ENCODE measurements around the gene PFKFB1.
"Not testable (repeated sequence)": the region's sequence is repeated elsewhere in the genome, so short reads cannot be mapped to it uniquely, and the experiment has no call there.

Gene PFKFB1

DNA sequence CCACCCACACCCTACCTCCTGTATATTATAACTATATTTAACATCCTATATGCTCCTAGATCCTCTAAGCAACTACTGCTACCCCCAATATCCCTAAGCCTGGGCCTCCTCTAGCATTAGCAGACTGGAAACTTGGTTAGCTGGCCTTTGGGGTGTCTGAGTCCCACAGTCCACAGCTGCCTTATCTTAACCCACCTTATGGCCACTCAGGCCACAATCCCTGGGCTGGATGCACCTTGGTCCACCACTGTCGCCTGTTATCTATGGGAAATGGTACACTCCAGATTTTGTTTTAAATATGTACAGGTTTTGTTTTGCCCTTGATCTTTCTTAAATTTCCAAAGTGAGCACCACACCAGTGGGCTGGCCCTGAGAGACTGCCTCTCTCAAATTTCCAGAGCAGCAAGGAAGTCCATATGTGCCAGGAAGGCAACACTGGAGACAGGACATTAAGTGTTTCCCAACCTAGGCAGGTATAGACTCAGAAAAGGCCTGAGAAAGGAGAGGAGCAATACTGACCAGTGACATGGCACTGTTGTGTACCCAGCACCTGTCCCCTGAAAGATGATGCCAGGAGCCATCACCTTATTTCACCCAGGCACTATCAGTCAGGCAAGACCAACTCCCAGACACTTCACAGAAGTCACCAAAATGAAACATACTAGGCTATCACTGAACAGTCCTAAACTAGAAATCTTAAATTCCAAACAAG lies 921 bp downstream of the PFKFB1 start:
- no peak for DNase-seq

DNA sequence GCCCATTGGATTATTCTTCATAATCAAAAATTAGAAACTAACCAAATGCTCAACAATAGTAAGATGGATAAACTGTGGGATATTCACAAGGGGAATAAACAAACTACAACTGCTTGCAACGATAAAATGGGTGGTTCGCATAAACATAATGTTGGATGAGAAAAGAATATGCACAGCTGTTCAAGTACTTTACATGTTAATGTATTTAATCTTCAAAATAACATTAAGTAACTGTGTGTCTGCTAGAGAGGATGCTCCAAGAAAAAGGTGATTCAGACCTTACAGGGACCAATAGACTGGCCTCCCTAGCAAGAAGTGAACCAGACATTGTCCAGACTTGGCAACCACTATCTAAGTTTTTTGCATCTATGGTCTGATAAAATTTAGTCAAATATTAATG lies 2.3 kb downstream of the PFKFB1 start:
- no peak for DNase-seq

DNA sequence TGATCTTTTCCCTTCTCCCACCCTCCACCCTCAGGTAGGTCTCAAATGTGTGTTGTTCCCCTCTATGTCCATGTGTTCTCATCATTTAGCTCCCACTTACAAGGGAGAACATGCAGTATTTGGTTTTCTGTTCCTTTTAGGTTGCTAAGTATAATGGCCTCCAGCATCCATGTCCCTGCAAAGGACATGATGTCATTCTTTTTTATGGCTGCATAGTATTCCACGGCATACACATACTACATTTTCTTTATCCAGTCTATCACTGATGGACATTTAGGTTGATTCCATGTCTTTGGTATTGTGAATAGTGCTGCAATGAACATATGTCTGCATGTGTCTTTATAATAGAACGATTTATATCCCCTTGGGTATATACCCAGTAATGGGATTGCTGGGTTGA lies 10.7 kb downstream of the PFKFB1 start:
- DNase-seq: not testable (repeated sequence)

DNA sequence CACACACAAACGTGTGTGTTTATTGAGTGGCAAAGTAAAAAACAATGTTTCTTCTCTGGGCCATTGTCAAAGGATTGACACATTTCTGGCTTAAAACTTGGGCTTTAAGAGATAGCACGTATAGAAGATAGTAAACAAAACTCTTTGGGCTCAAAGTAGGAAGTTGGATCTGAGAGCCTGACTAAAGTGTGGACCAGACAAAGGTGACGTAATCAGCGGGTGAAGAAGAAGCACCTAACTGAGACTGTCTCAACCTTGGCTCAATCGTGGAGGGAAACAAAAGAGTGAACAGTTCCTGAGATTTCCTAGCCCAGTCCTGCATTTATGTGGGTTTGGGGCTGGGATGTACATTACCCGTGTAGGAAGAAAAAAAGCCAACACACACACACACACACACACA lies 13.7 kb downstream of the PFKFB1 start:
- DNase-seq: no peak

DNA sequence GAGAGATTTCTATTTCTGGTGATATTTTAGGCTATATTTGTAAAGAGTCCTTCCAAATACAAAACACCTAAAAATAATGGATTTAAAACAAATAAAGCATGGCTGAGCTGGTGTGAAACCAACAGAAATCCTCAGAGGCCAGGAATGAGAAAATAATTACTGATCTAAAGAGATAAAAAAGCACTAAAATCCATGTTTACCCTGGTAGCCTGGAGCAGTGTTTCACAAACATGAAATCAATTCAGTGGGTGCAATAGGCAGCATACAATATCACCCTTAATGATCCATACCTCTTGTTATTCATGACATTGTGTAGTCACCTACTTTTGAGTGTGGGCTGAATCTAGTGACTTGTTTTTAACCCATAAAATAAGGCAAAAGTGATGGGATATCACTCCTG lies 14.6 kb downstream of the PFKFB1 start:
- no peak for DNase-seq

DNA sequence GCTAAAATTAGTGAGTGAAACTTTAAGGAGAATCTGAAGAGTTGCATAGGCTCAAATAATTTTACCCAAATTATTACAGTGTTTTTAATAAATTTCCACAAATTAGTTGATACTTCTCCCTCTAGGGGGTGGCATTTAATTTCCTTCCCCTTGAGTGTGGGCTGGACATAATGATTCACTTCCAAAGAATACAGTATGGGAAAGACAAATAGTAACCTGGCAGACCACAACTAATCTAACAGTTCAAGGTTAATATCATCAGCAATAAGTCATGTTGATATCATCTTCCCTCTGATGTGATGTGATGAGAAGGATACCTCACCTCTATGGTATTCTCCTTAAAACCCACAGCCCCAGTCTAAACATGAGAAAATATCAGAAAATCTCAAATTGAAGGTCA lies 15.5 kb downstream of the PFKFB1 start:
- DNase-seq: no peak

DNA sequence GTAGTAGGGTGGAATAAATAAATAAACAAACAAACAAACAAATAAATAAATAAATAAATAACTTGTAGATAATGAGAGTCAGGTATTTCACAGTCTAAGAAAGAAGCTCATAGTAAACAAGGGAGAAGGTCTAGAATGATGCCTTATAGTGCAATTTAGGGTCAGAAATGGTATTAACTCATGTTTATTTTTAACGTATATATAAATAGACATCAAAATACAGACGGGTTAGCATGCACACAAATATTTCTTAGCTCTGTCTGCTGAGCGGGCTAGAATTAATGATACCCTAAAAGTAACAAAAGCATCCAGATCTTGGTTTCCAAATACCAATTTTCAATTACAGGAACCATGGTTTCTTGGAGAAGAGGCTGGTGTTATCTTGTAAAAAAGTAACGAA lies 16.6 kb downstream of the PFKFB1 start:
- no peak for DNase-seq

DNA sequence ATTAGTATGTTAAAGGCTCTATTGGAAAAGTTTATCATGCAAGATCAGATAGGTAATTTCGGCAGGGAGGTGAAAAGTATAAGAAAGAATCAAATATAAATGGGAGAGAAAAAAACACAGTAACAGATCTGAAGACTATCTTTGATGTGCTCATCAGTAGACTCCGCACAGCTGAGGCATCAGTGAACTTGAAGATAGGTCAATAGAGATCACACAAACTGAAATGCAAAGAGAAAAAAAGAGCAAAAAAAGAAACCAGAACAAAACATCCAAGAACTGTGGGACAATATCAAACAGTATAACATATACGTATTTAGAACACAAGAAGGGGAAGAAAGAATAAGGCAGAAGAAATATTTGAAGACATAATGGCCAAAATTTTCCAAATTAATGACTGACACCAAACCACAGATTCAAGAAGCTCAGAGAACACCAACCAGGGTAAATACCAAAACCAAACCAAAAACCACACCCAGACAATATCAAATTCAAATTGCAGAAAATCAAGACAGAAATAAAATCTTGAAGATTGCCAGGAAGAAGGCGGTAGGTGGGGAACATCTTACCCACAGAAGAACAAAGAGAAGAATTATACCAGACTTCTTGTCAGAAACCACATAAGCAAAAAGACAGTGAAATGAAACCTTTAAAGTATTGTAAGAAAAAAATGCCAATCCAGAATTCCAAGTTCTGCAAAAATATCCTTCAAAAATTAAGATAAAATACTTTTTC lies 29.1 kb downstream of the PFKFB1 start:
- no peak for DNase-seq

DNA sequence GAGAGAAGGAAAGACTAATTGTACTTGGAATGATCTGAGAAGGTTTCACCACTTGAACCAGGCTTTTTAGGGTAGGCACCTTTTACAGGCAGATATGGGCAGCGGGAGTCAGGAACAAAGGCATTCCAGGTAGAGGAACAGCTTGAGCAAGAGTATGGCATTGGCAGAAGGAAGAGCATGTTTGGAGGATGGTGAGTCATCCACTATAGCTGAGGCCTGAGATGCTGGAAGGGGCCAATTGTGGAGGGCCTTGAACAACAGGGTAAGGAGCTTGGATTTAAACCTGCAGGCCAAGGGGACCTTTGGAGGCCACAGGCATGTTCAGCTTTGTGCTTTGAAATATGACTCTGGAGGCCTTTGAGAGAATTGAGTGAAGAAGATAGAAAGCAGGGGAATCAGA lies 32.2 kb downstream of the PFKFB1 start:
- DNase-seq: no peak

DNA sequence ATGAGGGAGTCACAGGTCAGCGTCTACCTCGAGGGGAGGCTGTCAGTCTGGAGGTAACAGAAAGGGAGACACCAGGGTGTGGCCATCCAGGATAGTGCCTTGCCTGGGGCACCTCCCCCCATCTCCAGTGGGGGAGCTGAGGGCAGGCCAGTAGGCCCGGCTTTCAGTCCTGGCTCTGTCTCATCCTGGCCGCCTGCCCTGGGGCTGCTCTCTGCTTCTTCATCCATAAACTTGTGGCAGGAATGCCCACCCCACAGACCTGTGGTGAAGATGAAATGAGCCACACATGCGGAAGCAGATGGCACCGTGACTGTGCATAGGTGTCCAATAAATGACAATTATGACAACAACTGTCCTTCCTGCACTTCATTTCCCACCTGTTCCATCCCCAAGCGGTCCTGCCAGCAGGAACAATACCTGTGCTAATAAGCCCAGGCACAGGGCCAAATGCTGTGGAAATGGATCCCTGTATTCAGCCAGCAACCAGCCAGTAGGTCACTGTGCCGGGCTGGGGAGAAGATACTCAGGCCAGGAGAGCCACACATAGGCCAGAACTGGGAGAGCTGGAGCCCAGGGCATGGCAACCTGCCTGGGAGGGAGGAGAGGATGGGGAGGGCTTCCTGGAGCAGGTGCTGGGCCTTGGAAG lies 43.1 kb downstream of the PFKFB1 start:
- no peak for DNase-seq

DNA sequence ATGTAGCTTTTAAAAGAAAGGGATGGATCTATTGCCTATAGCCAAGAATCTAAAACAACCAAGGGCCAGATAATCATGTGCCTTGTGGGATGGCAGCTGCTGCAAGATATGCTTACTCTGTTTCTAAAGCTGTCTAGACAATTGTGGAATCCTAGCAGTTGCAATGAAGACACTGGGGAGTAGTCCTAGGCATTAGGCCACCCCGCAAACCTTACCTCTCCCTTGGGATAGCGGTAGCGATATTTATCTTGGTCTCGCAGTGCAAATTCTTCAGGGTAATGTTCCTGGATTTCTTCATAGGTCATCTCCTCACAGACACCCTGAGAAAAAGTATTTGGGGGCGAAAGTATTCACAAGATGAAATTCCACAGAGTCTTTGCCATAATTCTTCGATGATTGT lies 48.8 kb downstream of the PFKFB1 start:
- DNase-seq: no peak

DNA sequence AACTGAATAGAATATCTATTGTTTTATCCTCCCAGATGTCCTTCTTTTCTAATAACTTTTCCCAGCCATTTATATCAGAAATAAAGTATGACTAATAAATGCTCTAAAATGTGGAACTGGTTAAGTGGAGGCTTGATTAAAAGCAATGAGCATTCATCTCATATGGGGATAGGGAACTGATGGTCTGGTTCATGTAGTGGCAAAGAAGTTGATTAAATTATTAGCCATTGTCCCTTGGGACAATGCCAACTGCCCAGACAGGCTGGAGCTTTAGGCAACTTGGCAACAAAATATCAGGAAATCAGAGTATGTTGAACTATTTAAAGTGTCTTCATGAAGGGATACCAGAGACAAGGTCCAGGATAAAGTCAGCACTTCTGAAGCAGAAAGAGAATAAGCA lies 49.2 kb downstream of the PFKFB1 start:
- no peak for DNase-seq

DNA sequence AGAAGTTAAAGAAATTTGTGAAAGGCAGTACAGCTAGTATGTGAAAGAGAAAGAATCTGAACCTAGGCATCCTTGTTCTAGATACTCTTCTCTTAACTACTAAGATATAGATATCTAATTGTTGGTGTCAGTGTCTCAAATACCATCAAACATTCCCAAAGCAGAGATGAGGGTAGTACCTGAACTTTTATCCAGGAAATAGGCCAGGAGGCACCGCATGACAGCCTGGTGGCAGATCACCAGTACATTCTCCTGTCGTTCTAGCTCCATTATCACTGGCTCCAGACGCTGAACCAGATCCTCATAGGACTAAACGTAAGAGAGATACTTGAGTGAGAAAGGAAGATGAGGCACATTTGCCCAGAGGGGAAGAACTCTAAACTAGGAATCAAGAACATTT lies 56.6 kb downstream of the PFKFB1 start:
- no peak for DNase-seq

DNA sequence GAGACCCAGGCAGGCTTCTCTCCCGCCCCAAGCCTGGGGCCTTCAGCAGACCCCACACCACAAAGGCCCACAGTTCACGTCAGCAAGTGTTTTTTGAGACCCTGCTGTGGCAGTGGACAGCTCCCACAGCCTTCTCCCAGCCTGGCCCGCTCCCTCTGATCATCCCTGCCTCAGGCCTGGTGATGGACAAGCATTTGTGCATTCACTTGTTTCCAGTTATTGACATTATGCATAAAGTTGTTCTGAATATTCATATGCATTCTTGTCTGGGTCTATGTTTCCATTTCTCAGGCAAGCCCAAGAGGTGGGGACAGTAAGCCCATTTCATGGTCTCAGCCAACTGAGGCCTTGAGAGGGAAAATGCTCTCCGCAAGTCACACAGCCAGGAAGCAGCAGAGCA lies 58.7 kb downstream of the PFKFB1 start:
- no peak for DNase-seq

DNA sequence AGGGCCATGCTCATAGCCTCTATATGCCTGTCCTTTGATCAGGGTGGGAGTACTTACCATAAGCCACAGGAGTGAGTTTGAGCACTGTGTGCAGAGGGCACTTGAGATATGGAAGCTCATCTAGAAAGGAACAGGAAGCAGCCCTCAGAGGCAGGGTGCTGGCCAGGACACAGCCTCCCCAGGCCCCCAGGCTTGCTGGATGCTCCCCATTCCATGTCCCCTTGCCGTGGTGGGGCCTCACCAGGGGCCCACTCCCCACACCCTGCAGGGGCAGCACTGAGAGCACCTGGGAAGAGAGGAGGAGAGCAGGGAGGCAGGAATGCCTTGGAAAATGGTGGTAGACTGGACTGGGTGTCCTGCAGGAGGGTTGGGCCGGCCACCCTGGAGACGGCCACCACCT lies 59.1 kb downstream of the PFKFB1 start:
- no peak for DNase-seq

DNA sequence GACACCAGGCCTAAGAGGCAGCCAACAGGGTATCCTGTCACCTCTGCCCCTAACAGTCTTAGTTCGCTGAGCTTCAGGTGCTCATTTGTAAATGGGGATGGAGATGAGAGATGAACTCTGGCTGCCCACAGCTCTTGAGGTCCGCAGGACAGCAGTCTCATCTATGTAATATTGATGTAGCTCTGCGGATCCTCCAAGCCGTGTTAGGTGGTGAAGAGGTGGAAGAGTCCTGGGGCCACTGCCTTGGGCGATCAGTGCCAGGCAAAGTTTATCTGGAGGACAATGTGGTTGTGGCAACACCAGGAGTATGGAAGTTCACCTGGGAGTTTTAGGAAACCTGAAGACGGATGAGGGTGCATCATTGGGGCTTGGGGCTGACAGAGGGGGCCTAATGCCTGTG lies 59.9 kb downstream of the PFKFB1 start:
- no peak for DNase-seq

DNA sequence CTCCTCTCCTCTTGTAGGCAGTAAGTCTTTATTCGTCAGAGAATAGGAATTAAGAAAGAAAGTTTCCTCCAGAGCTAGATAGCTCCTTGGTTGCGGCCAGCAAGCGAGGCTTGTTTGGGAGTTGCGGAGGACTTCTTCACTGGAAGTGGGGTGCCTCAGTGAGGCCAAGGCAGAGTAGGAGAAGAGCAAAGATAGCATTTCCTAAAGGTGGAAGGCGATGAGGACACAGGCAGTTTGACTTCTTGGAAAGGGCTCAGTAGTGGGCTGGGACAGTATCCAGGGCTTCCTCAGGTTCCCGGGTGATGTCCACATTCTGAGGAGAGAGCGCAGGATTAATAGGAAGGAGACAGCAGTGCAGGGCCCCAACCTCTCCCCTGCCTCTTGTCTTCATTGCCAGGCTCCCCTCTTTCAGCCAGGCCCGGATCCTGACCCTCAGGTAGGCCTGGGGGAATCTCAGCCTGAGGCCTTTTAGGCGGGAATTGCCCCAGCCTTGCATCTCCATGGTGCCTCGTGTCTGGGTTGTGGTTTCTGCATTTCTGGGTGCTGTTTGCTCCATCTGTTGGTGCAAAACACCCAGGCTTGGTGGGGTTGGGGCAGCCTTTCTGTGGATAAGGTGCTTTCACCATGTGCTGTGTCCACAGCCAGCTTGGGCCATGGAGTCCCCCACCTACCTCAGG lies 60.7 kb downstream of the PFKFB1 start:
- DNase-seq: no peak

DNA sequence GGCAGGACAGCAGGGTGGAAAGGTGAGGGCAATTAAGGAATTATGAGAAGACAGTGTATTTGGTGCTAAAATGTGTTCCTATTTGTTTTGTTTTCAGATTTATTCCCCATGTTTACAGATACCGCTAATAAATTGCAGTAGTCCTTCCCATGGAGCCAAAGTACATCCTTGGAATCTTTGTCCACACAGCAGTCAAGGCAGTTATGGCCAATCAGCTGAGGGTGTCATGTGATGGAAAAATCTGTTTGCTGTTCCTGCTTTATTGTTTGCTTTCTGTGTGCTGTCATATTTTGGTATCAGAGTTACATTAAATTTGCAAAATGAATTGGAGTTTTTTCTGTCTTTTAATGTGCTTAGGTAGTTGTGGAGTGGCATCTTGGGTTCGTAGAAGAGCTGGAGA lies 62.9 kb downstream of the PFKFB1 start:
- DNase-seq: no peak

DNA sequence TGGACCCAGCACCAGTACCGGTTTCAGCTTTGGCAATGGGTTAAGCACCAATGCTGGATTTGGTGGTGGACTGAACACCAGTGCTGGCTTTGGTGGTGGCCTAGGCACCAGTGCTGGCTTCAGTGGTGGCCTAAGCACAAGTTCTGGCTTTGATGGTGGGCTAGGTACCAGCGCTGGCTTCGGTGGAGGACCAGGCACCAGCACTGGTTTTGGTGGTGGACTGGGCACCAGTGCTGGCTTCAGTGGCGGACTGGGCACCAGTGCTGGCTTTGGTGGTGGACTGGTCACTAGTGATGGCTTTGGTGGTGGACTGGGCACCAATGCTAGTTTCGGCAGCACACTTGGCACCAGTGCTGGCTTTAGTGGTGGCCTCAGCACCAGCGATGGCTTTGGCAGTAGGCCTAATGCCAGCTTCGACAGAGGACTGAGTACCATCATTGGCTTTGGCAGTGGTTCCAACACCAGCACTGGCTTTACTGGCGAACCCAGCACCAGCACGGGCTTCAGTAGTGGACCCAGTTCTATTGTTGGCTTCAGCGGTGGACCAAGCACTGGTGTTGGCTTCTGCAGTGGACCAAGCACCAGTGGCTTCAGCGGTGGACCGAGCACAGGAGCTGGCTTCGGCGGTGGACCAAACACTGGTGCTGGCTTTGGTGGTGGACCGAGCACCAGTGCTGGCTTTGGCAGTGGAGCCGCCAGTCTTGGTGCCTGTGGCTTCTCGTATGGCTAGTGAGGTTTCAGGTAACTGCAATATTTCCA lies 63.5 kb downstream of the PFKFB1 start:
- DNase-seq: no peak

DNA sequence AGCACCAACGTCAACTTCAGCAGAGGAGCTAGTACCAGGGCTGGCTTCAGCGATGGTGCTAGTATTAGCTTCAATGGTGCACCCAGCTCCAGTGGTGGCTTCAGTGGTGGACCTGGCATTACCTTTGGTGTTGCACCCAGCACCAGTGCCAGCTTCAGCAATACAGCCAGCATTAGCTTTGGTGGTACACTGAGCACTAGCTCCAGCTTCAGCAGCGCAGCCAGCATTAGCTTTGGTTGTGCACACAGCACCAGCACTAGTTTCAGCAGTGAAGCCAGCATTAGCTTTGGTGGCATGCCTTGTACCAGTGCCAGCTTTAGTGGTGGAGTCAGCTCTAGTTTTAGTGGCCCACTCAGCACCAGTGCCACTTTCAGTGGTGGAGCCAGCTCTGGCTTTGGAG lies 65.1 kb downstream of the PFKFB1 start:
- DNase-seq: no peak

DNA sequence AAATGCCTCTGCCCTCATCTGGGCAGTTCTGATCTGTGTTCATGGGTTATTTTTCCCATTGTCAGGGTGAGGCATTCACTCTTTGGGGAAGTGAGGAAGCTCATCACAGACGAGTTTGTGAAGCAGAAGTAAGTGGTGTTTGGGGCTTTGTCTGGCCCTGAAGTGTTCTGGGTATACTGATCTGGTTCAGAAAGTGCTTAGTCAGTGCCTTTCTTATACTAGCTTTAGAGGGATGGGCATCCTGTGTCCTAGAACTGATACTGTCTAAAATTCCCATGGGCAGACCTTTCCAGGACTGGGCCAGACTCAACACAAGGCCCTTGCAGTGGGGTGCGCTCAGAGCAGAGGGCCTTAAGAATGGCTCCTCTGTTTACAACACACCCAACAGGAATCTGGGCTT lies 67.0 kb downstream of the PFKFB1 start:
- no peak for DNase-seq

DNA sequence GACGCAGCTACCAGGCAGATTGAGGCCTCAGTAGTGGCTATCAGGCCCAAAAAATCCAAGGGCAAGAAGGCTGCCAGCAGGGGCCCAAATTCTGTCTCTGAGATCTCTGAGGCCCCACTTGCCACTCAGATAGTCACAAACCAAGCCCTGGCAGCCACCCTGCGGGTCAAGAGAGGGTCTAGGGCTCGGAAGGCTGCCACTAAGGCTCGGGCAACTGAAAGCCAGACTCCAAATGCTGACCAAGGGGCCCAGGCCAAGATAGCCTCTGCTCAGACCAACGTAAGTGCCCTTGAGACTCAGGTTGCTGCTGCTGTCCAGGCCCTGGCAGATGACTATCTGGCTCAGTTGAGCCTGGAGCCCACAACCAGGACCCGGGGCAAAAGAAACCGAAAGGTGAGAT lies 70.6 kb downstream of the PFKFB1 start:
- no peak for DNase-seq

DNA sequence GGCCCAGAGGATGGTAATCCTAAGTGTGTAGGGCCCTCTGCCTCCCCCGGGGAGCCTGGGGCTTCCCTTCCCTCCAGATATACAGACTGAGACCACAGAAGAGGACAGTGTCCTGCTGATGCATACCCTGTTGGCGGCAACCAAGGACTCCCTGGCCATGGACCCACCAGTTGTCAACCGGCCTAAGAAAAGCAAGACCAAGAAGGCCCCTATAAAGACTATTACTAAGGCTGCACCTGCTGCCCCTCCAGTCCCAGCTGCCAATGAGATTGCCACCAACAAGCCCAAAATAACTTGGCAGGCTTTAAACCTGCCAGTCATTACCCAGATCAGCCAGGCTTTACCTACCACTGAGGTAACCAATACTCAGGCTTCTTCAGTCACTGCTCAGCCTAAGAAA lies 71.4 kb downstream of the PFKFB1 start:
- no peak for DNase-seq
